ENCODE results near the gene POLE. TPM values are rescaled to one million over a fixed set of nuclear protein-coding genes. Genes with fewer than 3 reads are reported as not detected.

POLE gene
- total and polyA plus RNA-seq, 2 of the 4 experiments (the other 2 are of a cell fraction), result 17.2 to 20.7 TPM

GRCh38 chr12:132726386-132726785, 39.2 kb upstream of the POLE start:
- Histone ChIP-seq H3K56ac (ENCODE audit: extremely low read depth, insufficient read depth, low read length) (no peak overlapping the region), H3K36me3 (ENCODE audit: control insufficient read depth, insufficient read depth, low read length) (peaks cover 65% of the 10 kb centered on the region), H2AFZ (replicated peaks; ENCODE audit: low read length, poor library complexity) (no peak overlapping the region), H3K27me3 (ENCODE audit: control insufficient read depth, insufficient read depth, low read length) (no peaks in the 10 kb centered on the region), H3K9ac (ENCODE audit: low read depth, low read length) (no peak overlapping the region), H2BK5ac (ENCODE audit: low read depth, low read length, poor library complexity, severe bottlenecking) (no peak overlapping the region), H3K9me1 (ENCODE audit: insufficient read depth, low read length) (no peaks in the 10 kb centered on the region), H3K4me3 (ENCODE audit: insufficient read depth, low read depth, low read length) (no peak overlapping the region), H4K5ac (ENCODE audit: low read depth, low read length) (no peak overlapping the region), H2BK15ac (ENCODE audit: low read depth, low read length) (no peak overlapping the region), H3K4me1 (ENCODE audit: control insufficient read depth, insufficient read depth, low read length) (no peaks in the 10 kb centered on the region), H3K4me2 (ENCODE audit: low read depth, low read length) (no peak overlapping the region), H3K9me3 (ENCODE audit: control insufficient read depth, insufficient read depth, low read length) (no peaks in the 10 kb centered on the region), H3K79me1 (ENCODE audit: low read depth in 1 of 2, low read length in 2 of 2) (peaks cover 31 to 47% of the 10 kb centered on the region in 2 experiments), H4K91ac (ENCODE audit: insufficient read depth, low read depth, low read length) (no peak overlapping the region), H3K23ac (ENCODE audit: low read depth, low read length) (no peak overlapping the region), H2BK20ac (ENCODE audit: low read depth, low read length) (no peak overlapping the region), H3K14ac (replicated peaks; ENCODE audit: low read depth, low read length) (no peak overlapping the region), H3K27ac (ENCODE audit: insufficient read depth, low read length) (no peak overlapping the region), H2AK5ac (ENCODE audit: low read depth, low read length) (no peak overlapping the region), H3K18ac (ENCODE audit: low read depth, low read length) (no peak overlapping the region), H4K20me1 (ENCODE audit: insufficient read depth, low read length) (peaks cover 30% of the 10 kb centered on the region), H4K8ac (ENCODE audit: low read depth in 2 of 2, low read length in 2 of 2) (no peak overlapping the region), H3K4ac (ENCODE audit: low read depth, low read length) (no peak overlapping the region), H2BK120ac (ENCODE audit: low read depth, low read length) (no peak overlapping the region), H2AK9ac (replicated peaks; ENCODE audit: low read depth, low read length, poor library complexity) (no peak overlapping the region)
- no peak for DNase-seq
- POLR2A ChIA-PET (ENCODE audit: unreplicated experiment), result no interaction called here
- no TSS peak for BruUV-seq (replicated peaks)
- dilution Hi-C loops (cut with HindIII; ENCODE audit: low sequenced_read_pairs, unreplicated experiment) (no loop called here), in situ Hi-C loops (cut with MboI; ENCODE audit: low sequenced_read_pairs) (no loop called here), intact Hi-C loops (cut with micrococcal nuclease) (no loop called here)
- no peak for ATAC-seq (ENCODE audit: low read depth)
- 83% methylated on average over 1 of the region's 12 CpGs; no CpG with 5 or more reads in 1 of the 2 experiments for WGBS, 2 experiments (ENCODE audit: extremely low coverage in 2 of 2, insufficient read length in 1 of 2)
- TF ChIP-seq MAFK (IDR thresholded peaks at IDR 0.05; ENCODE audit: low read depth, low read length) (no peak), SMC3 (IDR thresholded peaks at IDR 0.05; ENCODE audit: low read depth, low read length) (no peak), CEBPB (IDR thresholded peaks at IDR 0.05; ENCODE audit: low read depth, low read length) (no peak), ELK1 (IDR thresholded peaks at IDR 0.05; ENCODE audit: borderline replicate concordance, low read depth, low read length) (no peak), RCOR1 (IDR thresholded peaks at IDR 0.05; ENCODE audit: insufficient replicate concordance, low read length) (no peak), MXI1 (IDR thresholded peaks at IDR 0.05; ENCODE audit: borderline replicate concordance, low read depth, low read length) (no peak), CHD1 (IDR thresholded peaks at IDR 0.05; ENCODE audit: low read depth, low read length) (no peak), MAZ (IDR thresholded peaks at IDR 0.05; ENCODE audit: borderline replicate concordance, low read depth, low read length) (no peak), FOS (IDR thresholded peaks at IDR 0.05; ENCODE audit: low read depth, low read length) (no peak), RAD21 (IDR thresholded peaks at IDR 0.05; ENCODE audit: low read length) (no peak), NFE2L2 (IDR thresholded peaks at IDR 0.05; ENCODE audit: low read depth, low read length) (no peak), USF2 (IDR thresholded peaks at IDR 0.05; ENCODE audit: low read depth, low read length) (no peak), CTCF (conservative IDR thresholded peaks at IDR 0.05; ENCODE audit: low read depth, low read length) (no peak), BHLHE40 (IDR thresholded peaks at IDR 0.05; ENCODE audit: low read depth, low read length) (no peak), POLR2A (IDR thresholded peaks at IDR 0.05; ENCODE audit: low read depth, low read length) (no peak), RFX5 (IDR thresholded peaks at IDR 0.05; ENCODE audit: low read depth, low read length) (no peak)
- CTCF ChIA-PET, result no interaction called here

Measured in IMR-90 (cell line).